Peyer's patch (tissue), 4 donors: ENCODE data around the gene CUL7.

ENCODE experiments used
- CTCF ChIP-seq, 6 experiments: fragments of 450-650 bp in 4 of 6; fragments of 200-600 bp in 2 of 6; sonication (generic) in 1 of 6; IDR thresholded peaks; one replicate each; pipeline ENCODE4 v1.5.1; 2017 to 2019; ENCODE audit warnings: antibody characterized with exemption in 6 of 6, mild to moderate bottlenecking in 3 of 6, moderate library complexity in 1 of 6
- POLR2A ChIP-seq, 2 donors: fragments of 450-650 bp; IDR thresholded peaks; one replicate each; pipeline ENCODE4 v1.5.1; 2017; ENCODE audit warnings: antibody characterized with exemption in 2 of 2, mild to moderate bottlenecking in 2 of 2, moderate library complexity in 2 of 2

- TF ChIP-seq CTCF (IDR thresholded peaks at IDR 0.05) (no peak), POLR2A (IDR thresholded peaks at IDR 0.05) (no peak)
Observed at GRCh38 chr6:43016943-43017334, 36.7 kb downstream of the CUL7 start.
